HFFc6 (cell line): ENCODE measurements around the gene ARHGAP44. TPM values are rescaled to one million over a fixed set of nuclear protein-coding genes. Genes with fewer than 3 reads are reported as not detected.

Experiments
- DNase-seq: peaks from one replicate; pipeline ENCODE4 v3.0.0-alpha.2; 2018
- H3K27ac Mint-ChIP-seq: 2 replicates; pipeline ENCODE4 v1.8.0; 2020; ENCODE audit warnings: mild to moderate bottlenecking, mixed read lengths
- H3K27me3 Mint-ChIP-seq: 2 replicates; pipeline ENCODE4 v1.8.0; 2021; ENCODE audit warnings: mild to moderate bottlenecking, moderate library complexity, mixed read lengths; ENCODE audit not compliant: insufficient read depth
- H3K36me3 Mint-ChIP-seq: 2 replicates; pipeline ENCODE4 v1.8.0; 2021; ENCODE audit warnings: low read depth, mixed read lengths
- H3K4me1 Mint-ChIP-seq: 2 replicates; pipeline ENCODE4 v1.8.0; 2020; ENCODE audit warnings: low read depth, mixed read lengths
- H3K4me3 Mint-ChIP-seq: 2 replicates; pipeline ENCODE4 v1.8.0; 2020; ENCODE audit warnings: mild to moderate bottlenecking, moderate library complexity, mixed read lengths
- H3K9me3 Mint-ChIP-seq: 2 replicates; pipeline ENCODE4 v1.8.0; 2020; ENCODE audit warnings: mild to moderate bottlenecking, mixed read lengths
- total RNA-seq, 6 experiments: library from RNA; stranded (reverse); fragmentation: NEBNext Ultra II Directional; extraction: Animal tissue kit (Norgen Biotek cat#: 25700); gene quantifications; 2 replicates in 1 of 6; 3 replicates in 5 of 6; pipeline ENCODE4 v1.2.3, GENCODE V29; 2021
- TF ChIP-seq, protein P1 (sequence below): fragments of 200-600 bp; sonication (generic); IDR thresholded peaks from 2 replicates; pipeline ENCODE4 v1.5.0; 2021; ENCODE audit warnings: antibody characterized with exemption, mild to moderate bottlenecking

The ARHGAP44 gene
- total RNA-seq, 6 experiments from 2014 or later = 0.43 to 1.3 (median 0.68) TPM

DNA sequence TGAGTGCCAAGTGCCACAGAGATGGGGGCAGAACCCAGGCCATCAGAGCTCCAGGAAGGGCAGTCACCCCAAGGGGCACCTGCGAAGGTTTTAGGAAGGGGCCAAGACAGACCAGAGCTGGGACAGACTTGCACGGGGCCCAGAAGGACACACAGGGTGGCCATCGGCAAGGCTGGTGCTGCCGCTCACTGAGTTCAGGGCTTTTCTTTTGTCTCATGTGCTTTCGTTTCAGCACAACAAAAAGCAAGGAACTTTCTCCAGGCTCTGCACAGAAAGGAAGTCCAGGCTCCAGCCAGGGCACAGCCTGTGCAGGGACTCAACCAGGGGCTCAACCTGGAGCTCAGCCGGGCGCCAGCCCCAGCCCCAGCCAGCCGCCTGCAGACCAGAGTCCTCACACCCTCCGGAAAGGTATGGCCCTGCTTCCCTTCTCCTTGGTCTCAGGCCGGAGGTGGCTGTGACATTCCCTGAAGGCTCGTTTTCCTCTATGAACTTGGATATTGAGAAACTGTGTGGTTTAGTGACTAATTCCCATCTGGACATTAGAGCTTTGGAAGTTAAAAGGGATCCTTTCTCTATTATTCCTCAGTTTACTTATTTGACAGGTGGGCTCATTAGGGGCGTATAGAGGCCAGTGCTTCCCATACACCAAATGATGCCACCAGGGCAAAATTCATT lies 190.7 kb downstream of the ARHGAP44 start:
- TF ChIP-seq, protein P1, sequence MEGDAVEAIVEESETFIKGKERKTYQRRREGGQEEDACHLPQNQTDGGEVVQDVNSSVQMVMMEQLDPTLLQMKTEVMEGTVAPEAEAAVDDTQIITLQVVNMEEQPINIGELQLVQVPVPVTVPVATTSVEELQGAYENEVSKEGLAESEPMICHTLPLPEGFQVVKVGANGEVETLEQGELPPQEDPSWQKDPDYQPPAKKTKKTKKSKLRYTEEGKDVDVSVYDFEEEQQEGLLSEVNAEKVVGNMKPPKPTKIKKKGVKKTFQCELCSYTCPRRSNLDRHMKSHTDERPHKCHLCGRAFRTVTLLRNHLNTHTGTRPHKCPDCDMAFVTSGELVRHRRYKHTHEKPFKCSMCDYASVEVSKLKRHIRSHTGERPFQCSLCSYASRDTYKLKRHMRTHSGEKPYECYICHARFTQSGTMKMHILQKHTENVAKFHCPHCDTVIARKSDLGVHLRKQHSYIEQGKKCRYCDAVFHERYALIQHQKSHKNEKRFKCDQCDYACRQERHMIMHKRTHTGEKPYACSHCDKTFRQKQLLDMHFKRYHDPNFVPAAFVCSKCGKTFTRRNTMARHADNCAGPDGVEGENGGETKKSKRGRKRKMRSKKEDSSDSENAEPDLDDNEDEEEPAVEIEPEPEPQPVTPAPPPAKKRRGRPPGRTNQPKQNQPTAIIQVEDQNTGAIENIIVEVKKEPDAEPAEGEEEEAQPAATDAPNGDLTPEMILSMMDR = no peak
- Mint-ChIP-seq H3K27ac (no peak overlapping the region), H3K4me1 (peaks cover 33% of the 10 kb centered on the region), H3K9me3 (no peaks in the 10 kb centered on the region), H3K4me3 (no peak overlapping the region), H3K36me3 (no peaks in the 10 kb centered on the region), H3K27me3 (peaks cover 16% of the 10 kb centered on the region)
- DNase-seq = peak; percentile 16

GRCh38 chr17:12982224-12982623 lies 192.9 kb downstream of the ARHGAP44 start:
- H3K4me1 Mint-ChIP-seq = peaks cover 40% of the 10 kb centered on the region
- no peaks in the 10 kb centered on the region for H3K9me3 Mint-ChIP-seq
- TF ChIP-seq, protein P1 = no peak
- no peak overlapping the region for H3K27ac Mint-ChIP-seq
- H3K4me3 Mint-ChIP-seq = no peak overlapping the region
- H3K27me3 Mint-ChIP-seq = peaks cover 14% of the 10 kb centered on the region
- no peak for DNase-seq
- H3K36me3 Mint-ChIP-seq = no peaks in the 10 kb centered on the region

- peak overlapping the region; percentile 59 for H3K27ac Mint-ChIP-seq
- H3K9me3 Mint-ChIP-seq = no peaks in the 10 kb centered on the region
- H3K4me3 Mint-ChIP-seq = peak overlapping the region; percentile 76
- no peaks in the 10 kb centered on the region for H3K36me3 Mint-ChIP-seq
- TF ChIP-seq, protein P1 = no peak
- H3K4me1 Mint-ChIP-seq = peaks cover 36% of the 10 kb centered on the region
- H3K27me3 Mint-ChIP-seq = peaks cover 12% of the 10 kb centered on the region
- DNase-seq = peak; percentile 63
Measured at GRCh38 chr17:12983991-12984884, 194.9 kb downstream of the ARHGAP44 start.

GRCh38 chr17:12985431-12986293 lies 196.4 kb downstream of the ARHGAP44 start:
- no peak for DNase-seq
- TF ChIP-seq, protein P1 = no peak

GRCh38 chr17:12987120-12987519 lies 197.8 kb downstream of the ARHGAP44 start:
- Mint-ChIP-seq H3K4me3 (no peak overlapping the region), H3K36me3 (peaks cover 20% of the 10 kb centered on the region), H3K4me1 (peaks cover 25% of the 10 kb centered on the region), H3K27ac (no peak overlapping the region), H3K9me3 (no peaks in the 10 kb centered on the region), H3K27me3 (peaks cover 9% of the 10 kb centered on the region)
- no peak for DNase-seq
- TF ChIP-seq, protein P1 = no peak

More at GRCh38 chr17:12985431-12986293, 196.4 kb downstream of the ARHGAP44 start:
- H3K4me1 Mint-ChIP-seq = peaks cover 25% of the 10 kb centered on the region
- peaks cover 10% of the 10 kb centered on the region for H3K36me3 Mint-ChIP-seq
- no peak overlapping the region for H3K4me3 Mint-ChIP-seq
- peaks cover 16% of the 10 kb centered on the region for H3K27me3 Mint-ChIP-seq
- no peaks in the 10 kb centered on the region for H3K9me3 Mint-ChIP-seq
- H3K27ac Mint-ChIP-seq = no peak overlapping the region
